HG03108 (cell line): ENCODE measurements around the gene ANO4.
"Not testable (repeated sequence)": the region's sequence is repeated elsewhere in the genome, so short reads cannot be mapped to it uniquely, and the experiment has no call there.

Source experiments
- ATAC-seq: cut with Tn5 transposase; IDR thresholded peaks from one replicate; pipeline ENCODE4 v1.9.1; 2021; ENCODE audit warnings: moderate library complexity; ENCODE audit not compliant: unreplicated experiment

ANO4 gene

GRCh38 chr12:100868487-100868886, 73.9 kb downstream of the ANO4 start:
- ATAC-seq, result no peak

GRCh38 chr12:100871195-100871734, 76.7 kb downstream of the ANO4 start:
- no peak for ATAC-seq

GRCh38 chr12:100875156-100875555, 80.6 kb downstream of the ANO4 start:
- no peak for ATAC-seq

GRCh38 chr12:100875771-100876170, 81.2 kb downstream of the ANO4 start:
- no peak for ATAC-seq

DNA sequence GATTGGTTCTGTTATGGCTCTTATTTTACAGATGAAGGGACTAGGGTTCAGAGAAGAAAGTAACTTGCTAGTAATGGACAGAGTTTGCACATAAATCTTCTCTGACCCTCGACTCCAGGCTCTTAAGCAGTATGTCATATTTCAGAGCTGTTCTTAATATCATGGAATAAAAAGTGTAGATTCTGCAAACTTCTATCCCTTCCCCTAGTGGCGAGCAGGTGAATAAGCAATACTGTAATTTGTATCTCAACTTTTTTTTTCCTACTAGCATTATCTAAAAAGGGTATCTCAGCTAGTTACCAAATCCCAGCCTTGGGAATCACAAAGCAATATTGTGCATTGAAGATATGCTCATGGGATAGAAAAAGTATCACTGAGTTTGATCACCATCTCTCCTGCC, 83.2 kb downstream of the ANO4 start:
- ATAC-seq, result no peak

DNA sequence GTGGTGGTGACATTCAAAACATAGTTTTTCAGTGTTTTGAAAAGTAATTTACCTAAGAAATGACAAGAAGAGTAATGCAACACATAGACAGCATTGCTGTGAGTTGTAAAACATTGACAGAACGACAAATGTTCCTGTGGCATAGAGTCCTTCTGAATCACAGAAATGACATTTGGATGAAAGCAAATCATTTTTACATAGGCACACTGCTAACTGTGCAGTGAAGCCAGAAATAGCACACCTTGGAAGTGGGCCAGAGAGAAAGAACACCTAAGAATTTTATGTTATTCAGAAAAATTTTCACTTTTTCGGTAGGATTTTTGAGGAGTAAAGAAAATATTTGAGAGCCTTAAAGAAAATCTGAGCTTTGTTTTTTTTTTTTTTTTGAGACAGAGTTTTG, 100.6 kb downstream of the ANO4 start:
- ATAC-seq, result no peak

DNA sequence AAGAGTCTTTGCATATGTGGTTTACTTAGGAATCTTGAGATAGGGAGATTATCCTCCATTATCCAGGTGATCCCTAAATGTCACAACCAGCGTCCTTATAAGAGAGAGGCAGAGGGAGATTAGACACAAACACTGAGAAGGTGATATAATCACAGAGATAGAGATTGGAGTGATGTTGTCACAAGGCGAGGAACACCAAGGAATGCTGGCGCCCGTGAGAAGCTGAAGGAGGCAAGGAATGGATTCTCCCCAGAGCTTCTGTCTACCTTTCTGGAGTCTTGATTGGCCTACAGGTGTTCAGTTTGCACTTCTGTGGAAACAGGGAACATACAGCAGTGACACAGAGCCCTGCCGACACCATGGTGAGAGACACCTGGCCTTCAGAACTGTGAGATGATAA, 101.6 kb downstream of the ANO4 start:
- no peak for ATAC-seq

- no peak for ATAC-seq
Measured at GRCh38 chr12:100897240-100897639, 102.7 kb downstream of the ANO4 start.

DNA sequence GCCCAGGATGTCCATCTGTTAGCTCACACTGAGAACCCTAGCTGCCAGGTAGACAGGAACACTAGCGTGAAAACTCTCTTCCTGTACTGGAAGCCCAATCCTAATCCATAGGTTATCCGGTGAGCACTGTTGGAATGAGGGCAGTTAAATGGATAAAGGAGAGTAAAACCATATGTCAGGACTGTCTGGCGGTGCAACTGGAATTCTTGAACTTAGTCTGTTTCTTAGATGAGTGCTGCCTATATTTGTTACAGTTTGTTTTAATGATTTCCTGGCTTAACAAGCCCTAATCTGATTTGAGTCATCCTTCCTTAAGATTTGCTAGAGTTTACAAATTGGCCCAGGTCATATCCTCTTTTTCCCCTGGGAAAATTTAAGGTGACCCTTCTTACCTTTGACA, 104.7 kb downstream of the ANO4 start:
- no peak for ATAC-seq

- ATAC-seq, result no peak
Measured at GRCh38 chr12:100900808-100901207, 106.2 kb downstream of the ANO4 start.

- no peak for ATAC-seq
Measured at GRCh38 chr12:100901266-100901665, 106.7 kb downstream of the ANO4 start.

- ATAC-seq, result no peak
Measured at GRCh38 chr12:100904270-100904669, 109.7 kb downstream of the ANO4 start.

GRCh38 chr12:100908501-100908900, 113.9 kb downstream of the ANO4 start:
- ATAC-seq, result no peak

DNA sequence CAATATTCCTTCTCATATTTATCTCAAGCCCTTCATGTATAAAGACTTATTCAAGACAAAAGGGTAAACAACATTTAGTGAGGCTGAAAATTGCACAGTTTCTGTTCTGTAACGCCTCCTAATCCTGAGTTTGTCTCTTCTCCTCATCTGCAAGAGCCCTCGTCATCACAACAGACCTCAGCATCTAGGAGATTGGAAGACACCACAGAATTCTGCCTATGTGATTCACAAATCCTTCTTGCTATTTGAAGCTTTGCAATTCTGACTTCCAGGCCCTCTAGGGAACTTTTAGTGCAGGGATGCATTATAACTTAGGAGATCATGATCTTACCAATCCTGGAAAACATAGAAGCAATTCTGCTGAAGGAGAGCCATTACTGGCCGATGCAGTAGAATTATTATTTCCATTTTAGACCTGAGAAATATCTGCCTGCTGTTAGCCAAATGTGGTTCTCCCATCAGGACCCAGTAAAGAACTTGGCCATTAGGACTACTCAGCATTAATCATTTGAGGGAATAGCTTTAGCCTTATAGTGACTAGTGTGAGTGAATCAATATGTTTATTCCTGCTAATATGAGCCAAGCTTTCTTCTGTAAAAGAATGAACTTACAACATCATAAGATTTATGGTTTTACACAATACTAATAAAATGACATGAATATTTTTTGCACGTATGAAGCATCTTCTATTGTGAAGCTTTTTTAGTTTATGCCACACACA, 119.5 kb downstream of the ANO4 start:
- ATAC-seq, result no peak

GRCh38 chr12:100919116-100919515, 124.5 kb downstream of the ANO4 start:
- ATAC-seq, result no peak

DNA sequence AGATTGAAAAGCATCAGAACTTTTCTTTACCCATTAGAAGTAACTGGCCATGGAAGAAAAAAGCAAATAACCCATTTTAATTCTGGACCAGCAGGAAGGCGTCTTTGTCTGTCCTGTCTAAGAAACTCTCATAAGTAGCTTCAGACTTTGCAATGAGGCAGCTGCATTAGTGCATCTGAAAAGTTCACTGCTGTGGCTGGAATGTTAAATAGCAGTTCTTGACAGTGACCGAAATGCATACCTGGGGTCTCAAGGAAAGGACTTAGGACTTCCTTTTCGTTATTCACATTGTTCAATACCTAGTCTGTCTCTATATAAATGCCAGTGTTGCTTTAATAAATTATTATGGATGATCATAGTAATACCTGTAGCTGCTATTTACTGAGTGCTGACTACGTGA, 125.9 kb downstream of the ANO4 start:
- no peak for ATAC-seq

DNA sequence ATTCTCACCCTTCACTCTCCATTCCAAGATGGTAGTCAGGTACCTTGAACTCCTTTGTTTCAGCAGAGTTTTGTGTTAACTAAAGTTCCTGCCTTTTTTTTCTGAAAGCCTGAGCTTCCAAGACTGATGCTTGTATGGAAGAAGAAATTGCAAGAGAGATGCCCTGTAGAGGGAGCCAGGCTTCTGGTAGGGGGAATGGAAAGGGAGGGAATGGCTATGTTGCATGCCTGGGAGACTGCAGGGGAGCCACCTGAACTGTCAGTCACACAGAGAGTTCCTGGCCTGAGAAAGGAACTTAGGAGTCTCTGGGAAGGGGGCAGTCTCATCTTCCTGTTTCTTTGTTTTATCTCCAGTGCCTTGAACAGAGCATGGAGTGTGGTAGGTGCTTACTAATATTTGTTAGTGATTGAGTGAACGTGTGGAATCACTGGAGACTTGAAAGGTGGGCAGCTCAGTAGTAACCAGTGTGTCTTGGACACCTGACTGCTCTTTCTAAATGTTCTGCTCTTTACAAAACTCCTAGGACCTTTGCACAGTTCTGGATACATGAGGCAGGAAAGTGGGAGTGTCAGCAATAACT, 132.2 kb downstream of the ANO4 start:
- ATAC-seq, result no peak

GRCh38 chr12:100927826-100928225, 133.2 kb downstream of the ANO4 start:
- ATAC-seq, result no peak

DNA sequence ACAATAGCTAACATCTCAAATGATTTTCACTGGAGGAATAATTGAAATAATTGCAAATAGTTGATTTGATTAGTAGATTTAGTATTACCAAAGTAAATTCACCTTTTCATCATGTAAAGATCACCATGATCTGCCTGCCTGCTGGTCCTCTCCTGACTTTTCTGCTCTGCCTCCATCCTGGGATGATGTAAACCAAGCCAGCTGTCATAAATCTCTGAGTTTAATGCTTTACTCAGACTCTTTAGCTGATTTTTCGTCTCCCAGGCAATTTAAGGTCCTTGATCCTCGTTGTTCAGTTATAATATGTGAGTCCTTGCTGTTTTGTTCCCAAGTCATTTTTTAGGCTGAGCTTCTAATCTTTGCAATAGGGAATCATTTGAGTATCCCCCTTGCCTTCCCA, 138.0 kb downstream of the ANO4 start:
- ATAC-seq, result no peak

DNA sequence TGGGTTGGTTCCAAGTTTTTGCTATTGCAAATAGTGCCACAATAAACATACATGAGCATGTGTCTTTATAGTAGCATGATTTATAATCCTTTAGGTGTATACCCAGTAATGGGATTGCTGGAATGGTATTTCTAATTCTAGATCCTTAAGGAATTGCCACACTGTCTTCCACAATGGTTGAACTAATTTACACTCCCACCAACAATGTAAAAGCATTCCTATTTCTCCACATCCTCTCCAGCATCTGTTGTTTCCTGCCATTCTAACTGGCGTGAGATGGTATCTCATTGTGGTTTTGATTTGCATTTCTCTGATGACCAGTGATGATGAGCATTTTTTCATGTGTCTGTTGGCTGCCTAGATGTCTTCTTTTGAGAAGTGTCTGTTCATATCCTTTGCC, 139.0 kb downstream of the ANO4 start:
- not testable (repeated sequence) for ATAC-seq

DNA sequence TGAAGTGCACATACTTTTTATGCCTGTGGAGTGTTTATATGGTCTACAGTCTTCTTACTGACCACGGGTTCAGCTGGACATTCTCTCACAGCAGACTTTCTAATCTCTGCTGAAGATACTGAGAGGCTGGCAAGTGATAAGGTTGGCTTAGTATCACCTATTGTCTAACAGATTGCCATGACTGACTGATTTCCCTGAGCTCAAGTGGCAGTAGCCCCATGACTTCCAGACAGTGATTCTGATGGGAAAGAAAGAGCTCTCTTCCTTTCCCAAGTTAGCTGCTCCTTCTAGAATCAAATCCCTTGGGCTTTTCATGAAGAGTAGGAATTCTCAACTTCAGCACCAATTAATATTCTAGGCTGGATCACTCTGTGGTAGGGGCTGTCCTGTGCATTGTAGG, 141.4 kb downstream of the ANO4 start:
- ATAC-seq, result no peak

- no peak for ATAC-seq
Measured at GRCh38 chr12:100936661-100937060, 142.1 kb downstream of the ANO4 start.

GRCh38 chr12:100940503-100940902, 145.9 kb downstream of the ANO4 start:
- ATAC-seq, result no peak
